ENCODE results near the gene ASTL. TPM values are rescaled to one million over a fixed set of nuclear protein-coding genes. Genes with fewer than 3 reads are reported as not detected.

Gene ASTL
- total and polyA plus RNA-seq, 2 experiments from 2014 or later: not detected

DNA sequence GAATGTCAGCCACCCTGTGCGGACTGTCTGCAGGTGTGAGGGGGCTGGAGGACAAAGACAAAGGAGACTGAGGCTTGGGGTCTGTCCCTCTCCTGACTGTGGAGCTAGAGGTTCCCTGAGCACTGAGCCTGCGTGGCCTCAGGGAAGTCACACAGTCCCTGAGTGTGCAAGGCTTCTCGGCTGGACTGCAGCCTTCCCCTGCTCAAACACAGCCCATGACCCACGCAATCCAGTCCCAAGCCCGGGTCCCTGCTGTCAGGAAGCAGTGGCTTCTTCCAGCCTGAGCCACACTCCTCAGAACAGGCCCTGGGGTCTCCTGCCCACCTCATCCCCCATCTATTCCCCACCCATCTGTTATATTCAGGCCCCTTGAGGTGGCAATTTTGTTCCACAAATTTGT lies 2.7 kb downstream of the ASTL start:
- Histone ChIP-seq H3K9me3 (ENCODE audit: low read depth) (no peaks in the 10 kb centered on the region), H3K27ac (no peak overlapping the region), H2AFZ (no peak overlapping the region), H3K27me3 (replicated peaks; ENCODE audit: insufficient read depth) (no peaks in the 10 kb centered on the region), H3K9ac (no peak overlapping the region), H3K9me2 (ENCODE audit: insufficient read depth) (no peaks in the 10 kb centered on the region), H3K79me2 (ENCODE audit: insufficient read depth) (no peaks in the 10 kb centered on the region), H3K36me3 (ENCODE audit: low read depth) (no peaks in the 10 kb centered on the region), H3K4me2 (ENCODE audit: unreplicated experiment) (no peak overlapping the region), H3F3A (ENCODE audit: insufficient read depth) (no peaks in the 10 kb centered on the region), H3K4me3 (no peak overlapping the region), H4K20me1 (ENCODE audit: insufficient read depth) (no peaks in the 10 kb centered on the region), H3K4me1 (ENCODE audit: insufficient read depth) (no peaks in the 10 kb centered on the region)
- in situ Hi-C loops (cut with MboI): no loop called here
- no peak for TF ChIP-seq EZH2 (IDR thresholded peaks at IDR 0.05; ENCODE audit: insufficient read depth, poor library complexity, severe bottlenecking)
- no peak for TF ChIP-seq EZH2phosphoT487 (IDR thresholded peaks at IDR 0.05; ENCODE audit: insufficient read depth, low read depth)
- WGBS, 2 experiments (ENCODE audit: low coverage in 1 of 2, low lambda C conversion rate in 2 of 2, missing lambda C conversion rate in 2 of 2): 62 to 66% methylated on average over 5 of the region's 5 CpGs
- DNase-seq: no peak

DNA sequence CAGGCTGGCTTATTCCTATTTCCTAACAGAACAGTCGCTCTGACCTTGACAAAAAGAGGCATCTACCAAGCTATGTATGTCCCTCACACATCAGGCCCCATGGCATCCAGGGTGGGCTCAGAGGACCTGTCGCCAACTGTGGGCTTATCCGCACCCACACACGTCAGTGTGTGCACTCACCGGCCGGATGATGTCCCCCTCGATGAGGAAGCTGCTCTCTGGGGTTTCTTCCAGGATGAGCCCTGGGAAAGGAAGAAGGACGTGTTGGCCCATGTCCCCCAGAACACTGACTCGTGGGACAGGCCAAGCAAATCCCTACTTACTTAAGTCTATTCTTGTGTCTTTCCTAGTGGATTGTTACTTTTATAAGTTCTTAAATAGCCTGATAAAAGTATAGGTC lies 3.1 kb downstream of the ASTL start:
- Histone ChIP-seq H3K36me3 (ENCODE audit: low read depth) (no peaks in the 10 kb centered on the region), H3K4me3 (no peak overlapping the region), H3F3A (ENCODE audit: insufficient read depth) (no peaks in the 10 kb centered on the region), H2AFZ (no peak overlapping the region), H3K9ac (no peak overlapping the region), H3K79me2 (ENCODE audit: insufficient read depth) (no peaks in the 10 kb centered on the region), H3K9me3 (ENCODE audit: low read depth) (no peaks in the 10 kb centered on the region), H3K27me3 (replicated peaks; ENCODE audit: insufficient read depth) (no peaks in the 10 kb centered on the region), H3K27ac (no peak overlapping the region), H4K20me1 (ENCODE audit: insufficient read depth) (no peaks in the 10 kb centered on the region), H3K4me2 (ENCODE audit: unreplicated experiment) (no peak overlapping the region), H3K4me1 (ENCODE audit: insufficient read depth) (no peaks in the 10 kb centered on the region), H3K9me2 (ENCODE audit: insufficient read depth) (no peaks in the 10 kb centered on the region)
- in situ Hi-C loops (cut with MboI): no loop called here
- 61 to 70% methylated on average over 9 of the region's 9 CpGs for WGBS, 2 experiments (ENCODE audit: low coverage in 1 of 2, low lambda C conversion rate in 2 of 2, missing lambda C conversion rate in 2 of 2)
- DNase-seq: no peak
- TF ChIP-seq EZH2phosphoT487 (IDR thresholded peaks at IDR 0.05; ENCODE audit: insufficient read depth, low read depth) (no peak), EZH2 (IDR thresholded peaks at IDR 0.05; ENCODE audit: insufficient read depth, poor library complexity, severe bottlenecking) (no peak)

DNA sequence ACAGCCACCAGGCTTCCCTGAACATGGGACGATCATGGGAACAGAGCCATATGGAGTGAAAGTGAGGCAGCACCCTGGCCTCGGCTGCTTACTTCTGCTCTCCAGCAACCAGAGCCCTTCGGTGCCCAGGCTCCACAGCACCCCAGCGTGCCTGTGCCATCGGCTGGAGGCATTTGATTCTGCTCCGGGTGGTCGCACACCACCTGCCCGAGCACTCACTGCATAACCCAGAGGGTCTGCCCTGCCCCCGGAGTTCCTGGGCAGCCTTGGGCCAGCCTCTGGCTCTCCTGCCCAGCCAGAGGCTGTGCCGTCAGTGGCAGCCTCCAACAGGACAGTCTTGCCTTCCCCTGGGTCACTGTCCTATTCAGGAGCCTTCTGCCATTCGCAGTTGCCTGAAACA lies 3.9 kb downstream of the ASTL start:
- TF ChIP-seq EZH2phosphoT487 (IDR thresholded peaks at IDR 0.05; ENCODE audit: insufficient read depth, low read depth): no peak
- no peak for TF ChIP-seq EZH2 (IDR thresholded peaks at IDR 0.05; ENCODE audit: insufficient read depth, poor library complexity, severe bottlenecking)
- 57 to 63% methylated on average over 11 of the region's 11 CpGs for WGBS, 2 experiments (ENCODE audit: low coverage in 1 of 2, low lambda C conversion rate in 2 of 2, missing lambda C conversion rate in 2 of 2)
- no peaks in the 10 kb centered on the region for H4K20me1 ChIP-seq (ENCODE audit: insufficient read depth)
- no peak overlapping the region for H3K4me2 ChIP-seq (ENCODE audit: unreplicated experiment)
- no peak overlapping the region for H3K27ac ChIP-seq
- no peak overlapping the region for H3K9ac ChIP-seq
- H3K9me2 ChIP-seq (ENCODE audit: insufficient read depth): no peaks in the 10 kb centered on the region
- no peaks in the 10 kb centered on the region for H3K36me3 ChIP-seq (ENCODE audit: low read depth)
- H3F3A ChIP-seq (ENCODE audit: insufficient read depth): no peaks in the 10 kb centered on the region
- no peaks in the 10 kb centered on the region for H3K27me3 ChIP-seq (replicated peaks; ENCODE audit: insufficient read depth)
- in situ Hi-C loops (cut with MboI): no loop called here
- no peak for DNase-seq
- H3K4me1 ChIP-seq (ENCODE audit: insufficient read depth): no peaks in the 10 kb centered on the region
- no peaks in the 10 kb centered on the region for H3K9me3 ChIP-seq (ENCODE audit: low read depth)
- no peak overlapping the region for H3K4me3 ChIP-seq
- no peaks in the 10 kb centered on the region for H3K79me2 ChIP-seq (ENCODE audit: insufficient read depth)
- no peak overlapping the region for H2AFZ ChIP-seq

DNA sequence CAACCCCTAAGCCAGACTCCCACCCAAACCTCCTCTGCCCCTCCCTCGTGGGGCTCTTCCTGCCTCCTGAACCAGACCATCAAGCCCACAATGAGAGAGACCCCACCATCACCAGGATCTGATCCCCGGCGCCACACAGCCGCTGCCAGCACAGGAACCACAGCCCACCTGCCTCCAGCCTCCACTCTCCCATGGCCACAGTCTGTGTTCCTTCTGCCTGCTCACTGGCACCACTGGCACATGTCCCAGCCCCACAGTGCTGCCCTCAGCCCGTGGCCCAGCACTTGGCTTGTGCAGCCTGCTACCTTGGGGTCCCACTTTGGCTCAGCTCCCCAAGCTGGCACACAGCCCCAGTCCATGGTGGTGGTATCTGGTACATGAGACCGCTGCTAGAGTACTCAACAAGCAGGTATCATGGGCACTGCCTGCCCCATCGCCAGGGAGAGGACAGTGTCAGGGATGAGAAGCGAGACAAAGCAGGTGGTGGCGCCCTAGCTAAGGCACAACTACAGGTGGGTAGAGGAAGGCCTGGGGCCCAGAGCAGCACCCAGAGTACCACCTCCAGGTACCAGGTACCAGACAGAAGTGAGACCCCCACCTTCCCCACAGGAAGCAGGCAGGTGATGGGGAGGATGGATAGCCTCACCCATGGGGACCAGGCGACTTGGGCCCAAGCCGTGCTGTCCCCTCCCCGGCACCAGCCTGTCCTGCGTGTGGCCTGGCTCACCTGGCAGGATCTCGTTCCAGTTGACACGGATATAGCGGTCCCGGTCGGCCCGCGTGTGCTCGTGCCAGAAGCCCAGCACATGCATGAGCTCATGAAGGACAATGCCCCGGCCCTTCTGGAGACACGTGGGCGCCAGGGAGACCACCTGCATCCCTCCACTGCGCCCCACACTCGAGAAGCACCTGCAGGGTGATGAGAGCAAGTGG lies 6.2 kb downstream of the ASTL start:
- H4K20me1 ChIP-seq (ENCODE audit: insufficient read depth): no peaks in the 10 kb centered on the region
- H3K36me3 ChIP-seq (ENCODE audit: low read depth): no peaks in the 10 kb centered on the region
- no peak overlapping the region for H3K4me2 ChIP-seq (ENCODE audit: unreplicated experiment)
- no peaks in the 10 kb centered on the region for H3K27me3 ChIP-seq (replicated peaks; ENCODE audit: insufficient read depth)
- H2AFZ ChIP-seq: no peak overlapping the region
- TF ChIP-seq EZH2phosphoT487 (IDR thresholded peaks at IDR 0.05; ENCODE audit: insufficient read depth, low read depth): no peak
- in situ Hi-C loops (cut with MboI): no loop called here
- no peak overlapping the region for H3K27ac ChIP-seq
- H3F3A ChIP-seq (ENCODE audit: insufficient read depth): no peaks in the 10 kb centered on the region
- H3K79me2 ChIP-seq (ENCODE audit: insufficient read depth): no peaks in the 10 kb centered on the region
- H3K9ac ChIP-seq: no peak overlapping the region
- no peak for DNase-seq
- WGBS, 2 experiments (ENCODE audit: low coverage in 1 of 2, low lambda C conversion rate in 2 of 2, missing lambda C conversion rate in 2 of 2): 67 to 77% methylated on average over 22 to 26 of the region's 26 CpGs
- no peaks in the 10 kb centered on the region for H3K4me1 ChIP-seq (ENCODE audit: insufficient read depth)
- no peaks in the 10 kb centered on the region for H3K9me2 ChIP-seq (ENCODE audit: insufficient read depth)
- H3K9me3 ChIP-seq (ENCODE audit: low read depth): no peaks in the 10 kb centered on the region
- no peak overlapping the region for H3K4me3 ChIP-seq

Data from GM23248 (cell line).